LNCAP (cell line): ENCODE data around the gene ERBB3.

Source experiments
- CTCF ChIP-seq: fragments of 450-650 bp; IDR thresholded peaks from 2 replicates; pipeline ENCODE4 v1.5.1; 2017; ENCODE audit warnings: mild to moderate bottlenecking

ERBB3 gene

GRCh38 chr12:56110571-56110970, 30.6 kb downstream of the ERBB3 start:
- TF ChIP-seq CTCF: no peak

- TF ChIP-seq CTCF: no peak
Observed at GRCh38 chr12:56114084-56114483, 34.1 kb downstream of the ERBB3 start.

- no peak for TF ChIP-seq CTCF
Observed at GRCh38 chr12:56115329-56115728, 35.4 kb downstream of the ERBB3 start.

GRCh38 chr12:56116267-56117081, 36.5 kb downstream of the ERBB3 start, which contains the start of gene RPL41:
Gene RPL41 (plus strand): TSS chr12:56116633.
- TF ChIP-seq CTCF: no peak

- TF ChIP-seq CTCF: peak; percentile 55
Observed at GRCh38 chr12:56117778-56118687, 38.1 kb downstream of the ERBB3 start, which contains the start of gene ZC3H10. Gene ZC3H10 (plus strand): TSS chr12:56118266. CDS start chr12:56120563, 2,297 bp downstream.

GRCh38 chr12:56118688-56119357, 38.9 kb downstream of the ERBB3 start:
- no peak for TF ChIP-seq CTCF

GRCh38 chr12:56119361-56119796, 39.4 kb downstream of the ERBB3 start:
- TF ChIP-seq CTCF: peak; percentile 75
